Hepatocyte (in vitro differentiated cells): ENCODE data around the gene KIRREL1. TPM values are rescaled to one million over a fixed set of nuclear protein-coding genes. Genes with fewer than 3 reads are reported as not detected.

Experiments used
- DNase-seq: peaks from one replicate; pipeline ENCODE4 v3.0.0-alpha.2; 2016; ENCODE audit warnings: low spot score
- H2AFZ ChIP-seq: fragments of 200-600 bp; sonication (generic); 2 replicates; pipeline ENCODE4 v1.6.0; 2016; ENCODE audit warnings: antibody characterized with exemption, mild to moderate bottlenecking
- H3K27ac ChIP-seq: fragments of 200-600 bp; sonication (generic); 2 replicates; pipeline ENCODE4 v1.5.1; 2016; ENCODE audit warnings: mild to moderate bottlenecking
- H3K27me3 ChIP-seq: fragments of 200-600 bp; sonication (generic); 2 replicates; pipeline ENCODE4 v1.6.1; 2016
- H3K36me3 ChIP-seq: fragments of 200-600 bp; sonication (generic); replicated peaks from 2 replicates; pipeline ENCODE4 v1.5.1; 2016; ENCODE audit warnings: low read depth; ENCODE audit not compliant: insufficient read depth
- H3K4me1 ChIP-seq: fragments of 200-600 bp; sonication (generic); 2 replicates; pipeline ENCODE4 v1.5.1; 2016; ENCODE audit warnings: mild to moderate bottlenecking, moderate library complexity; ENCODE audit not compliant: insufficient read depth
- H3K4me2 ChIP-seq: fragments of 200-600 bp; sonication (generic); 2 replicates; pipeline ENCODE4 v1.6.0; 2016
- H3K4me3 ChIP-seq: fragments of 200-600 bp; sonication (generic); 2 replicates; pipeline ENCODE4 v1.5.1; 2016; ENCODE audit warnings: mild to moderate bottlenecking
- H3K79me2 ChIP-seq: fragments of 200-600 bp; sonication (generic); 2 replicates; pipeline ENCODE4 v1.6.0; 2017; ENCODE audit warnings: mild to moderate bottlenecking
- H3K9me2 ChIP-seq: fragments of 200-600 bp; sonication (generic); replicated peaks from 2 replicates; pipeline ENCODE4 v1.6.0; 2017; ENCODE audit warnings: mild to moderate bottlenecking; ENCODE audit not compliant: insufficient read depth
- H3K9me3 ChIP-seq: fragments of 200-600 bp; sonication (generic); 2 replicates; pipeline ENCODE4 v1.5.1; 2016; ENCODE audit warnings: low read depth, mild to moderate bottlenecking
- H4K20me1 ChIP-seq: fragments of 200-600 bp; sonication (generic); 2 replicates; pipeline ENCODE4 v1.6.0; 2016; ENCODE audit warnings: mild to moderate bottlenecking; ENCODE audit not compliant: insufficient read depth, poor library complexity, severe bottlenecking
- CTCF ChIP-seq: fragments of 200-600 bp; sonication (generic); IDR thresholded peaks from 2 replicates; pipeline ENCODE4 v1.5.1; 2016; ENCODE audit warnings: antibody characterized with exemption, mild to moderate bottlenecking; ENCODE audit not compliant: poor library complexity
- EZH2 ChIP-seq: fragments of 200-600 bp; sonication (generic); IDR thresholded peaks from 2 replicates; pipeline ENCODE4 v1.6.1; 2016; ENCODE audit warnings: antibody characterized with exemption, mild to moderate bottlenecking, borderline replicate concordance
- EZH2phosphoT487 ChIP-seq: fragments of 200-600 bp; sonication (generic); IDR thresholded peaks from one replicate; pipeline ENCODE4 v1.6.1; 2018; ENCODE audit warnings: antibody characterized with exemption, mild to moderate bottlenecking, low read depth, moderate library complexity; ENCODE audit not compliant: unreplicated experiment, severe bottlenecking
- whole genome bisulfite sequencing: methylation state at CpG from one replicate; pipeline ENCODE4 v1.1.6; 2016; ENCODE audit warnings: low lambda C conversion rate; ENCODE audit errors: missing lambda C conversion rate; 5-methylcytosine and 5-hydroxymethylcytosine counted together
- polyA plus RNA-seq: library from polyadenylated mRNA; unstranded; fragments of >200 nt; fragmentation: Nextera tagmentation; extraction: Ambion mirVana; gene quantifications from 2 replicates; pipeline ENCODE4 v1.2.1, GENCODE V29; 2016
- total RNA-seq: library from RNA; depleted of rRNA; stranded (reverse); fragments of >200 nt; gene quantifications from 2 replicates; pipeline ENCODE4 v1.2.3, GENCODE V29; 2014

Gene KIRREL1
- total and polyA plus RNA-seq, 2 experiments from 2014 or later: 20.4 to 47.1 TPM

- DNase-seq: no peak
- TF ChIP-seq CTCF: no peak
- no peak for TF ChIP-seq EZH2
- no peak for TF ChIP-seq EZH2phosphoT487
- Histone ChIP-seq H3K4me3 (no peak overlapping the region), H3K27ac (no peak overlapping the region), H3K9me3 (no peaks in the 10 kb centered on the region), H3K9me2 (no peaks in the 10 kb centered on the region), H2AFZ (no peak overlapping the region), H4K20me1 (peaks cover 24% of the 10 kb centered on the region), H3K4me1 (no peaks in the 10 kb centered on the region), H3K27me3 (no peaks in the 10 kb centered on the region), H3K79me2 (peaks cover 58% of the 10 kb centered on the region), H3K4me2 (no peak overlapping the region), H3K36me3 (no peaks in the 10 kb centered on the region)
- 72% methylated on average over 5 of the region's 5 CpGs for WGBS
These were observed 63.1 kb downstream of the KIRREL1 start for GRCh38 chr1:158056498-158056897.

GRCh38 chr1:158058237-158058985, 65.0 kb downstream of the KIRREL1 start:
- Histone ChIP-seq H3K4me3 (no peak overlapping the region), H3K27ac (no peak overlapping the region), H3K4me2 (no peak overlapping the region), H3K4me1 (no peaks in the 10 kb centered on the region), H3K36me3 (no peaks in the 10 kb centered on the region), H3K9me2 (no peaks in the 10 kb centered on the region), H2AFZ (no peak overlapping the region), H3K27me3 (no peaks in the 10 kb centered on the region), H4K20me1 (peaks cover 27% of the 10 kb centered on the region), H3K79me2 (peaks cover 61% of the 10 kb centered on the region), H3K9me3 (no peaks in the 10 kb centered on the region)
- no peak for DNase-seq
- 90% methylated on average over 10 of the region's 10 CpGs for WGBS
- TF ChIP-seq CTCF (no peak), EZH2phosphoT487 (no peak), EZH2 (no peak)

- TF ChIP-seq CTCF: no peak
- no peak for TF ChIP-seq EZH2
- no peak for TF ChIP-seq EZH2phosphoT487
- DNase-seq: no peak
- Histone ChIP-seq H2AFZ (no peak overlapping the region), H3K4me3 (no peak overlapping the region), H3K36me3 (no peaks in the 10 kb centered on the region), H3K27ac (no peak overlapping the region), H3K9me2 (no peaks in the 10 kb centered on the region), H3K4me2 (no peak overlapping the region), H3K4me1 (no peaks in the 10 kb centered on the region), H3K79me2 (peaks cover 61% of the 10 kb centered on the region), H3K9me3 (no peaks in the 10 kb centered on the region), H4K20me1 (peaks cover 37% of the 10 kb centered on the region), H3K27me3 (no peaks in the 10 kb centered on the region)
- 48% methylated on average over 4 of the region's 4 CpGs for WGBS
These were observed 66.5 kb downstream of the KIRREL1 start for GRCh38 chr1:158059984-158060383.
